GM19328 (cell line): ENCODE measurements around the gene KIF9.

ENCODE experiments used
- ATAC-seq: cut with Tn5 transposase; IDR thresholded peaks from one replicate; pipeline ENCODE4 v1.9.1; 2021; ENCODE audit warnings: mild to moderate bottlenecking, moderate library complexity; ENCODE audit not compliant: unreplicated experiment

KIF9 gene

DNA sequence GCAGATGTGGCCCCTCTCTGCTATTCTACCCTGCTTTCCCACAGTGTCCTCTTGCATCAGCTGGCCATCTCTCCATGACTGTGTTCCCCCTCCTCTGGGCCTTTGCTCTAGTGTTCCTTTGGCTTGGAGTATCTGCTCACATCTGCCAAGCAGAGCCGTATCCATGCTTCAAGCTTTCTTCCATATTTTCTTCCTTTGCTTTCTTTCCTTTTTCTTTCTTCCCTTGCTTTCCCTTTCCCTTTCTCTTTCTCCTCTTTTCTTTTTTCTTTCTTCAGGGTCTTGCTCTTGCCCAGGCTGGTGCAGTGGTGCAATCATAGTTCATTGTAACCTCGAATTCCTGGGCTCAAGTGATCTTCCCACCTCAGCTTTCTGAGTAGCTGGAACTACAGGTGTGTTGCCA lies 12.7 kb upstream of the KIF9 start:
- no peak for ATAC-seq

DNA sequence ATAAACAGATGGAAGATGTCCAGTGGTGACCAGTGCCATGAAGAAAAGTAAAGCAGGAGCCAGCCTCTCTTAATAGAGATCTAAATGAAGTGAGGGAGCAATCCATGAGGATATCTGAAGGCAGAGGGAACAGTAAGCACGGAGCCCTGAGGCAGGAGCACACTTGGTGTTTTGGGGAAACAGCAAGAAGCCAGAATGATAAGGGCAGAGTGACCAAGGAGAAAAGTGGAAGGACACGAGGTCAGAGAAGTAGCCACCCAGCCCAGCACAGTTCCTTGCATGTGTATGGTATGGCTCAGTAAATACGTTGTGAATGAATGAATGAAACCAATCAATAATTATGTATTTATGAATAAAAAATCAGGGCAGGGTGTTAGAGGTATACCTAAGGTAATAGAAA lies 11.8 kb upstream of the KIF9 start:
- ATAC-seq = no peak

DNA sequence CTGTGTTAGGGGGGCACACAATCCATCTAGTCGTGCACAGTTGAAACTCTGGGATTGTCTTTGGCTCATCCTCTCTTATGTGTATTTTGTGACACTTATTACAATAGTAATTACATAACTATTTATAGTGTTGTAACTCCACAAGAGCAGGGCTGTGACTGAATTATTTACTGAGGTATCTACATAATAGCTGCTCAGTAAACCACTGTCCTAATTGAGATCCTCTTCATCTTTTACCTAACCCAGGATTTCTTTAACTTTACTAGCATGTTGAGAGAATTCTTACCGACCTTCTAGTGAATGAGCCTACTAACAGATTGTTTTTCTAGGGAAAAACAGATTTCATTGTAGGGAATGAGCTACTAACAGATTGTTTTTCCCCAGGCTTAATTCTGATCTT lies 11.2 kb upstream of the KIF9 start:
- no peak for ATAC-seq

DNA sequence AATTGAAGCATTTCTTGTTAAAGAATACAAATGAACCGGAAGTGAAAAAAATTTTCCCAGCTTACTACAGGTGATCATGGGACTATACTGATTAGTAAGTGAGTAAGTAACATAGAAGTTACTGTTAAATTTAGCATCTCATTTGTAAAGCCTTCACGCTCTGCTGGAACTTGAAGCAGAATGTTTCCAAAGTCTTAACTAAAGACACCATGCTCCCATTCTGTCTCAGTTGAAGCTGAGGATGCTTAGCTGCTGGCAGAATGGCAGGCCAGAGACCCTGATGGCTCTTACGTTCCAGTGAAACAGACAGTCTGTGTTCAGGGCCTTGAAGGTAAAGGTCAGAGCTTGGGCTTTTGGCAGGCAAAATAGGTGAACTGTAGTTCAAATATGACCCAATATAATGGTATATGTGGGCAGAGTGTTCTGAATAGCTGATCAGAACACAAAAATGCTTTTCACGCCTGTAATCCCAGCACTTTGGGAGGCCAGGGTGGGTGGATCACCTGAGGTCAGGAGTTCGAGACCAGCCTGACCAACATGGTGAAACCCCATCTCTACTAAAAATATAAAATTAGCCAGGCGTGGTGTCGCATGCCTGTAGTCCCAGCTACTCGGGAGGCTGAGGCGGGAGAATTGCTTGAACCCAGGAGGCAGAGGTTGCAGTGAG lies 9.3 kb upstream of the KIF9 start:
- ATAC-seq = peak; percentile 57

DNA sequence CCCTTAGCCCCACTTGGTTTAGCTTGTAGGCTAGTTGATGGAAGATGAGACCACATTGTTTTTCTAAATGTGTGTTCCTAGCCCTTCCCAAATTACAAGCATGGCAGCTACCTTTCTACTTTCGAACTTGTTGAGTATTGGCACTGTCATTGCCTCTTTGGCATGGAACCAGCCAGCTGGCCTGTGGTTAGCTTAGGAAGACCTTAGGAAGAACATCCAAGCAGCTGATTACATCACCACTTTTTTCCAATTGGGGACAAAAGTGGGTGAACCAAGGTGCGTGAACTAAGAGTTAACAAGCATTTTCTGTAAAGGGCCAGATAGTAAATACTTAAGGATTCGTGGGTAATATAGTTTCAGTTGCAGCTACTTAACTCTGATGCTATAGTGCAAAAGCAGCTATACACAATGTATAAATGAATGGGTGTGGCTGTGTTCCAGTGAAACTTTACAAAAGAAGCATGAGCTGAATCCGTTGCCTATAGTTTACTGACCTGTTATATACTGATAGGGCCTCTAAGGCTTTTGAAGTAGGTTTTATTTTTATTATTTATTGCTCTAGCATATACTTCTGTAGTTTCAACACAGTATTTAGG lies 8.7 kb upstream of the KIF9 start:
- peak; percentile 22 for ATAC-seq

DNA sequence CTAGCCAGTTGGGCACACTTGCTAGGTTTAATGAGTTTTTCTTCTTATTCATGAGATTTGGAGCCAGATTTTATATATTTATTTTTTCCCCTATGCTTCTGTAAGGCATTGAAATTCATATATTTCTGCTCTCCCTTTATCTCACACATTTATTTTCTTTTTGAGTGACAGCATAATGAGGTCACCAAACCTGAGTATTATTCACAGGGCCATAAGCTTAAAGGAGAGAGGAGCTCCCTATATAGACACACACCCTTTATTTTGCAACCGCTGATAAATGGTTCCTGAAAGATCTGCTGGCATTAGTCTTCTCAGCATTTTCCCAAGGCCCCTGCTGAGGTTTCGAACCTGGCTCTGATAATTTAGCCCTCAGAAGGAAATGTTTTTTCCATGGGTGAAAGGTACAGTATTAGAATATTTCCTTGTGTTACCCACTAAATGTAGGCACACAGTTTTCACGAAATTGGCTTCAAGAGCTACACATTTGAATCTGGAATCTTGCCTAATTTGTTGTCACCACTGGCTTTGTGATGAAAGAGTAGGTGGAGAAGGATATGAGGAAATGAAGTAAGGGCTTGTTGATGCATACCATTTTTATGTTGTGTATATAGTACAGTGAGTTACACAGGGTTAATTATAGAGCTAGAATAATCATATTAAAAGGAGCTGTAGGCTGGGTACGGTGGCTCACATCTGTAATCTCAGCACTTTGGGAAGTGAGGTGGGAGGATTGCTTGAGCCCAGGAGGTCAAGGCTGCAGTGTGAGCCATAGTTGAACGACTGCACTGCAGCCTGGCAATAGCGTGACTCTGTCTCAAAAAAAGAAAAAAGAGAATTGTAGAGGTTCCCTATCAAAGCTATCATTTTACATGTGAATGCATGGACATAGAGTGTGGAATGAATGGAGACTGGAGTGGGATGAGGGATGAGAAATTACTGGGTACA lies 6.6 kb upstream of the KIF9 start:
- ATAC-seq = no peak

DNA sequence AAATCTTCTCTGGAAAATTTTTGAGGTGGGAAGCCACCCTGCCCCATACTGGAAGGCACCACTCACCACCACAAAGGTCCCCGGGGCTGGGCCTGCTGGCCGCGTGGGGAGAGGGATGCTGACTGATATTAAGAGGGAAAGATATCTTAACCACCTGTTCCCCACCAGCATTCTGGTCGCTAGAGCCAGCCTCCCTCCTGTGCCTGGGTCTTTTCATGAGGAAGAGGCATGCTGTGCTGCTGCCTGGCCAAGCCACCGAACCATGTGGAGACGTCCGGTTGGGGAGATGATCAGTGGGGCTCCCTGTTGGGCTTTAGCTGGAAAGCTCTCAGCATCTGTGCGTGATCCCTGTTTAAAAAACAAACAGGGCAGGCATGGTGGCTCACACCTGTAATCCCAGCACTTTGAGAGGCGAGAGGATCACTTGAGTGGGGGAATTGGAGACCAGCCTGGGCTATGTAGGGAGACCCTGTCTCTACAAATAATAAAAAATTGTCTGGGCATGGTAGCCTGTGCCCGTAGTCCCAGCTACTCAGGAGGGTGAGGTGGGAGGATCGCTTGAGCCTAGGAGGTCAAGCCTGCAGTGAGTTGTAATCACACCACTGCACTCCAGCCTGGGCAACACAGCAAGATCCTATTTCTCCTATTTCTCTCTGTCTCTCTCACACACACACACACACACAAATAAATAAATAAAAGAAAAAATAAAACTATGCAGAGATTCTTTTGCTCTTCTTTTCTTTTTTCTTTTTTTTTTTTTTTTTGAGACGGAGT lies 1.2 kb upstream of the KIF9 start:
- no peak for ATAC-seq

DNA sequence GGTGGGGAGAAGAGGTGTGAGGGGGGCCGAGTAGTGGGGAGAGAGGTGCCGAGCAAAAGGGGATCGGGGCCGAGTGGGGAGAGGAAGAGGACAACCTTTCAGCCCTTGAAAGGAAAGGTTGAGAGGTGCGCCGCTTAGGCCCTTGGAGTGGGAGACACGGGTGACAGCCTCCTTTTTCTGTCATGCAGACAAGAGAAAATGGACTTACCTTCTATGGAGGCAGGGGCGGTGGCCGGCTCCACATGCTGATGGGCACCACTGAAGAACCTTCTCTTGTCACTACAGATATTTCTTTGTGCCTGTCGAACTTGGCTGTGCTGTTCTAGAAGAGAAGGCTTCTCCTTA lies 566 bp upstream of the KIF9 start:
- no peak for ATAC-seq

DNA sequence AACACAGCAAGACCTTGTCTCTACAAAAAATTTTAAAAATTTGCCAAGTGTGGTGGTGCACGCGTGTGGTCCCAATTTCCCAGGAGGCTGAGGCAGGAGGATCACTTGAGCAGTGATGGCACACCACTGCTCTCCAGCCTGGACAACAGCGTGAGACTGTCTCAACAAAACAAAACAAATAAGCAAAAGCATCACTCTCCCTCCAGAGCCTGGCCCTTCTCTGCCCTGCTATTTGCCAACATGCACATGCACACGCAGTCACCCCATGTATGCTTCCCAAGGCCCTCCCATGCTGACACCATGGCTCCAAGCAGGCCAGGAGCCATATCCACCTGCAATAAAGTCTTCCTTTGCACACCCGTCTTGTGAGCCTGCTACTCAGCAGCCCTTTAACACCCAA lies 2.1 kb downstream of the KIF9 start:
- no peak for ATAC-seq

DNA sequence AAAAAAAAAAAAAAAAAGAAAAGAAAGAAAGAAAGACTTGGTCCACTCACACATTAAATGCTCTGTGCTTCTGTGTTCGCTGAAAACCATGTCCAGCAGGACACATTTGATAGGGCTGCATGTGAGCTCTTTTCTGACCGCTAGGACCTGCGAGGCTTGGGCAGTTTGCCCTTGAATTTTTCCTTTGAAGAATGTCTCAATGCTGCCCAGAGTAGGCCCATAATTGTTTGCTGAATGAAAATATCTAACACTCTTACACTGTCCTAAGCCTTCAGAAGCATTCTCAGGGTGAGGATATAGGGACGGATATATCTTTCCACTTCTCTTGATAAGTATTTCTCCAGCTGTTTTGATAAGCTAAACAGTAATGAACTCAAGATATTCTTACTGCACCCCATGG lies 6.0 kb downstream of the KIF9 start:
- no peak for ATAC-seq

DNA sequence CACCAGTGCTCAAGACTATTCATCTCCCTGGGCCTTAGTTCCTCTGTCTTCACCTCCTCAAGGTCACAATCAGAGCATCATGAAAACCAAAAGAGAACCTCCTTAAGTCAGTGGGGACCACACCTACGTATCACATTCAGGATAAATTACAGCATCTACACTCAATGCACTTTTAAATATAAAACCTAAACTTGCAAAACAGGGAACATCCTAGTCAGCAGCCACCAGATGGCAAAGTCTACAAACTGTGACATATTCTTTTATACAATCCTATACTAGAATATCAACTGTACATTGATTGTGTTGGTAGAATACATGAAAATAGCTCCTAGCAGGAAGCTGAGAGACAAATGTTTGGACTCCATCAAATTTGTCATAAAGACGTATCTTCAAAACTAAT lies 7.9 kb downstream of the KIF9 start:
- no peak for ATAC-seq

DNA sequence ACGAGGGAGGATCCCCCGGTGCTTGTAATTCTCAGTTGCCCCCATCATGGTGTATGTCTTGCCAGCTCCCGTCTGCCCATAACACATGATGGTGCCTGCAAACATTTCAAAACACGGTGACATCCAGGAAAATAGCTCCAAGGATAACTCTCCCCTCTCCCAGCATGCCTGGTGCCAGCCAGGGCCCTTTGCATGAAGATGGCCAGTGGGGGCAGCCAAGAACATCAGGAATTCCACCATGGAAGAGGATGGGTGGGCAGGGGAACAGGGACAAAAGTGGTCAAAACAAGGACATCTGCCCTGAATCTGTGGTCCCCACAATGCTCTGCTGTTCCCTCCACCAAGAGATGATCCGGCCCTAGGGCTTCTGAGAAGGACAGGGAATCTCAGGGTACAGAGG lies 9.0 kb downstream of the KIF9 start:
- no peak for ATAC-seq

DNA sequence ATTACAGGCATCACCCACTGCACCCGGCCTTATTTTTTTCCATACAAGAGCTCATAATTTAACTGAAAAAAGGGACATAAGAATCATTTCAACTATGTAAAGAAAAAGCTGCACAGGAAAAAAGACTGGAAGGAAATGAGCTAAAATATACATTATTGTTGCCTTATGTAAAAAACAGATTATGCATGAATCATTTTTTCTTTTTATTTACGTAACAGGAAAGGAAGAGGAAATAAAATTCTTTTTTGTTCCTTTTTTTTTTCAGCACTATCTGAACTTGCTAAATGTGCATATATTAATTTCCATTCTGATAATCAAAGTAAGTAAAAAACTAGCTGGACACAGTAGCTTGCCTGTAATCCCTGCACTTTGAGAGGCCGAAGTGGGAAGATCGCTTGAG lies 12.1 kb downstream of the KIF9 start:
- no peak for ATAC-seq

DNA sequence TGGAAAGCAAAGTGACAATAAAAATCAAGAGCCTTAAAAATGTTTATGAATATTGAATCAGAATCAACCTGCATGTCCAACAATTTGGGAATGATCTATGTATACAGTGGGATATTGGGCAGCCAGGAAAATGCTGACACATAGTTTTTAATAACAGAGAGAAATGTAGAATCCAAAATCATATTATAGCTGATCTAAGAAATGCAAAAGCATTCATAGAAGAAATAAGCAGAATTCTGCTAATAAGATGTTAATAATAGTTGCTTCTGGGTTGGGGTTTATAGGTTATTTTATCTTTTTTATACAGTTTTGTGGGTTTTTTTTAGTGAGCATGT lies 15.1 kb downstream of the KIF9 start:
- no peak for ATAC-seq

DNA sequence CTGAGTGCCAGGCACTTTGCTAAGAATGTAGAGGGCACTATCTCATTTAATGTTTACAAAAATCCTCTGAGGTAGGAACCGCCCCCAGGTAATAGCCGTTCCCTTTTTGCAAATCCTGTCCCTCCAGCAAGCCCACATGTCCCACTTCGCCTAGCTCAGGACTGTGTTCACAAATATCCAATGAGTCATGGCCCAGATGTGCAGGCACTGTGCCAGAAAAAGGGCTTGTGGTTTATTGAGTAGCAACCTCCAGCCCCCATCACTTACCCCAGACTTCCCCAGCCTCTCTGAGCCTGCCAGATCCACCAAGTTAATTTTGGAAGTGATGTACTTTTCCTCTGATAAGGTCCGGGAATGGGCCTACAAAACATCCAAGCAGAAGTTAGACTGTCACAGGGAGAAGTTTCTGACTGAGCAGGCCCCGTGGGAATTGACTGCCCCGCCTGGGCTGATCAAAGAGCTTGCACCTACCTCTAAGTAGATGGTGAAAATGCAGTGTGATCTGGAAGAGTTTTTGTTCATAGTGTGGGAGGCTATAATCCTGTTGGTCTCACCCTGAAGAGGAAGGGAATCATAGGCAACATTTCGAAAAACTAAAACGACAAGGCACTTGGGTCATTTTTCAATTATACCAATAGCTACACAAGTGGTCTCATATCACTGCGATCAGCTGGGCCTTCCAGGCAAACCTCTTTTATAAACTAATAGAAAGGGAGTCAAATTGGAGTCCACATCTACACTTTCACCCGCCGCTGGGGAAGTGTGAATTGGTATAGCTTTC lies 15.7 kb downstream of the KIF9 start:
- no peak for ATAC-seq

DNA sequence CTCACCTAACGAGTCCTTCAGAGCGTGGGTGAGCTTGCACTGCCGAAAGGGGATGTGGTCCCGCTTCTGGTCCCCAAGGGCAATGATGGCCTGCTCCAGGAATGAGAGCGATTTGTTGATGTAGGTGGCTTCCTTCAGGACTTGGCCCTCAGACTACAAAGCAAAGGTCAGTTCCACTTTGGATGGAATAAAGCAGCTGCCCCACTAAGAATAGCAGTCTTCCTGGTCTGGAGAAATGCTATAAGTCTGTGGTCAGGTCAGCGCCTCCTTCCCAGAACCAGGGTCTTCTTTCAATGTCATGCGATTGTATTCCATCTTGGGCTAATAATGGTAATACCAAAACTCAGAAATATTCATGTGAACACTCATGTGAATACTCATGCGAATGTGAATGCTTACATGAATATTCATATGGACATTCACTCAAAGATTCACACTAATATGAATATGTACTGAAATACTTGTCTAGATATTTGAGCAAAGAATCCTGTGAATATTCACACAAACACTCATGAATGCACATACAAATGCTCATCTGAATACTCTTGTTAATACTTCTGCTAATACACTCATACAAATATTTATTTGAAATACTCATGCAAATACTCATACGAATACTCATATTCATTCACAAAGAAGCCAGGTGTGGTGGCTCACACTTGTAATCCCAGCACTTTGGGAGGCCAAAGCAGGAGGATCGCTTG lies 16.7 kb downstream of the KIF9 start:
- ATAC-seq = no peak

DNA sequence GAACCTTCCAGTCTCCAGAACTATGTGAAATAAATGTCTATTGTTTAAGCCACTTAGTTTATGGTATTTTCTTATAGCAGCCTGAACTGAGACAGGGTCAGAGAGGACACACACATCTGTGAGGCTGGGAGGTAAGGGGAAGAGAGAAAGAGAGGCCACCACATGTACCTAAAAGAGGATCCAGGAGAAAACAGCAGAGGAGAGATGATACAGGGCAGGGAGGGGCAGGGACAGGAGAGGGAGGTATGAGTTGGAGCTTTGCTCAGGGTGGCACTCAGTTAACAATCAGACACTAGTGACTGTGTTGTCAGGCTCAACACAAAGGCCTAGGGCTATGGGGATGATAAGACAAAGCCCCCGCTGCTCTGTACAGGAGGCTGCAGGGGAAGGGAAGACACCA lies 17.6 kb downstream of the KIF9 start:
- ATAC-seq = no peak

DNA sequence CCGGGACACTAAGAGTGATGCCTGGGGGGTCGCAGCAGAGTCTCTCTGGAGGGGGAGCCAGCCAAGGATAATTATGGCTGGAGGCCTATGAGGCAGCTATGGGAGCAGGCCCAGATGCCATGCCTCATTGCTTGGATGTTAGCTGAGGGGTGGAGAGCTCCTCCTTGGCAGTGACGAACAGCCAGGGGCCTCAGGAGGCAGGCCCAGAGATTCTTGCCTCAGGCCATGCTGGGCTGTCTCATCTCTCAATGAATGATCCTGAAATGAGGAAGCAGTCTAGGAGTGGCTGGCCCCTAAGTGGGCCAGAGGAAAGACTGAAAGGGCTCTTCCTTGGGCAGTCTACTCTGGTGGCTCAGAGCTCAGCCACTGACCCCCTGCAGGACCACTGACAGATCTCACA lies 21.3 kb downstream of the KIF9 start:
- ATAC-seq = no peak

DNA sequence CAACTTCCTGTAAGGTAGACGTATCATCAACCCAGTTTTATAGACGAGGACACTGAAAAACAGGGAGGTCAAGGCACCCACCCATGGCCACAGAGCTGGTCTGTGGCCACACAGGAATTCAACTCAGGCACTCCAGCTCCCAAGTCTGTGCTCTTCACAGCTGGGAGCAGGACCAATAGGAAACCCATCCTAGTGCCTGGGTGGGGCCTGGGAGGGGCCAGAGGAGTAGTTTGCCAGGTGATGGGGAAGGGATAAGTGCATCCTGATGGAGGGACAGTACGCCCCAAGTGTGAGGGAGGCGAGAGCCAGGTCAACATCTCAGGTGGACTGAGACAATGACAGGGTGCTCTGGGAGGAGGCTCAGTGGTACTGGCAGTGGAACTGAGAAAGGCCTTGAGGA lies 22.0 kb downstream of the KIF9 start:
- no peak for ATAC-seq

DNA sequence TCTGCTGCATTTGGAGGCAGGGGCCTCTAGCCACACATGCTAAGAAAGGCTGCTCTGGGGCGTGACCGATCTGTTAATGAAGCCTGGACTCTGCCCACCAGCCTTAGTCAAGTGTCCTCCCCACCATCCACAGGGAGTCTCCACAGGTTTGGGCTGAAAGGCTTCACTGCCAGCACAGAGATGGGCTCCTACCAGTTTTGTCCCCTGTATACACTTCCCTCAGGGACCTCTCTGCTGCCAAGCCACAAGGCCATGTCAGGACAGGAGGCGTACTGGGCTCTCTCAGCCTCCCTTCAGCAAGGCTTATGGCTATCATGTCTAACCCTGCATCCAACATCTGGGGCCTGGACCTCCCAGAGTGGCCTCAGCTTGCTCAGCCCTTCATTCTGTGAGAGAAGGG lies 23.5 kb downstream of the KIF9 start:
- ATAC-seq = no peak
